Ramos (cell line): Measurements from ENCODE around the gene MOB3B.

Experiments used
- in situ Hi-C: fragments of 300-500 bp; cut with MboI; formaldehyde crosslinking; loops from one replicate; pipeline ENCODE4 v1.14.3; 2022; ENCODE audit warnings: low sequenced_read_pairs; ENCODE audit not compliant: unreplicated experiment

Gene MOB3B

GRCh38 chr9:27542508-27542907 lies 12.9 kb upstream of the MOB3B start:
- in situ Hi-C loops = no loop called here

GRCh38 chr9:27541740-27542139 lies 12.1 kb upstream of the MOB3B start:
- in situ Hi-C loops = no loop called here

GRCh38 chr9:27540502-27540901 lies 10.9 kb upstream of the MOB3B start:
- in situ Hi-C loops = no loop called here

GRCh38 chr9:27539479-27540441 lies 10.1 kb upstream of the MOB3B start:
- in situ Hi-C loops = no loop called here

GRCh38 chr9:27538647-27539046 lies 9.0 kb upstream of the MOB3B start:
- in situ Hi-C loops = no loop called here

GRCh38 chr9:27537756-27538155 lies 8.1 kb upstream of the MOB3B start:
- in situ Hi-C loops = no loop called here

- in situ Hi-C loops = no loop called here
Observed at GRCh38 chr9:27537027-27537435, 7.4 kb upstream of the MOB3B start.

- in situ Hi-C loops = no loop called here
Observed at GRCh38 chr9:27536168-27536567, 6.6 kb upstream of the MOB3B start.

- in situ Hi-C loops = no loop called here
Observed at GRCh38 chr9:27535701-27536118, 6.1 kb upstream of the MOB3B start.

GRCh38 chr9:27534658-27535209 lies 5.1 kb upstream of the MOB3B start:
- in situ Hi-C loops = no loop called here

- in situ Hi-C loops = no loop called here
Observed at GRCh38 chr9:27534131-27534530, 4.5 kb upstream of the MOB3B start.

GRCh38 chr9:27533311-27533710 lies 3.7 kb upstream of the MOB3B start:
- in situ Hi-C loops = no loop called here

- in situ Hi-C loops = no loop called here
Observed at GRCh38 chr9:27532046-27532445, 2.4 kb upstream of the MOB3B start.

- in situ Hi-C loops = no loop called here
Observed at GRCh38 chr9:27530915-27531755, 1.5 kb upstream of the MOB3B start.

- in situ Hi-C loops = loop anchor here (10.0 kb wide), 1 partner anchor 194 kb away; no protein-coding TSS in a partner anchor
Observed at GRCh38 chr9:27528886-27529315, 713 bp downstream of the MOB3B start.

- in situ Hi-C loops = loop anchor here (10.0 kb wide), 1 partner anchor 193 kb away; no protein-coding TSS in a partner anchor
Observed at GRCh38 chr9:27528076-27528885, 1.3 kb downstream of the MOB3B start.

- in situ Hi-C loops = loop anchor here (10.0 kb wide), 1 partner anchor 193 kb away; no protein-coding TSS in a partner anchor
Observed at GRCh38 chr9:27527702-27528075, 1.9 kb downstream of the MOB3B start.

- in situ Hi-C loops = loop anchor here (10.0 kb wide), 1 partner anchor 189 kb away; no protein-coding TSS in a partner anchor
Observed at GRCh38 chr9:27524236-27524635, 5.4 kb downstream of the MOB3B start, which contains the start of gene IFNK. Gene IFNK, plus strand, starts transcription at chr9:27524290. Its CDS starts 47 bp downstream, at chr9:27524337.

GRCh38 chr9:27523141-27523540 lies 6.5 kb downstream of the MOB3B start:
- in situ Hi-C loops = loop anchor here (10.0 kb wide), 1 partner anchor 188 kb away; no protein-coding TSS in a partner anchor
